Vein endothelial cell (primary cell): ENCODE data around the gene EPYC. TPM values are rescaled to one million over a fixed set of nuclear protein-coding genes. Genes with fewer than 3 reads are reported as not detected.

Experiments used
- total RNA-seq: library from RNA; depleted of rRNA; stranded (reverse); fragments of >200 nt; gene quantifications from 2 replicates; pipeline ENCODE4 v1.2.3, GENCODE V29; 2012

EPYC gene, protein sequence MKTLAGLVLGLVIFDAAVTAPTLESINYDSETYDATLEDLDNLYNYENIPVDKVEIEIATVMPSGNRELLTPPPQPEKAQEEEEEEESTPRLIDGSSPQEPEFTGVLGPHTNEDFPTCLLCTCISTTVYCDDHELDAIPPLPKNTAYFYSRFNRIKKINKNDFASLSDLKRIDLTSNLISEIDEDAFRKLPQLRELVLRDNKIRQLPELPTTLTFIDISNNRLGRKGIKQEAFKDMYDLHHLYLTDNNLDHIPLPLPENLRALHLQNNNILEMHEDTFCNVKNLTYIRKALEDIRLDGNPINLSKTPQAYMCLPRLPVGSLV
- total RNA-seq, result not detected in 2 replicates

DNA sequence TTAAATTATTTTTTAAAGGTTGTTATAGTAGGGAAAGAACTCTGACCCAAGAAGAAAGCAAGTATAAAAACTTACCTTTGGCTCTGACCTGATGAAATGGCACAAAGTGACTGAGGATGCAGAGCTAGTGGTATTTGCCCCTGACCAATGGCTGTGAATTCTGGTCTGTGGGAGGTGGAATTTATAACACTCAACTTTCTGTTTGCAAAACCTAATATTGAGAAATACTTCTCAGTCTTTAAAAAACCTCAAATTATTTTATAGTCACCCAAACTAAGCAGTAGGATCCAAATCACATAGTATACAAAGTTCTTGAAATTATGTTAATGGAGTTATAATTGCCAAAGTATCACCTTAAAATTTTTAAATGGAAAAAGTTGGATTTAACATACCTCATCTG is at the start of gene EPYC:
EPYC (minus strand) TSS at position 101 of the 400 bp plus-strand sequence. CDS start 2,407 bp downstream, outside the sequence.

DNA sequence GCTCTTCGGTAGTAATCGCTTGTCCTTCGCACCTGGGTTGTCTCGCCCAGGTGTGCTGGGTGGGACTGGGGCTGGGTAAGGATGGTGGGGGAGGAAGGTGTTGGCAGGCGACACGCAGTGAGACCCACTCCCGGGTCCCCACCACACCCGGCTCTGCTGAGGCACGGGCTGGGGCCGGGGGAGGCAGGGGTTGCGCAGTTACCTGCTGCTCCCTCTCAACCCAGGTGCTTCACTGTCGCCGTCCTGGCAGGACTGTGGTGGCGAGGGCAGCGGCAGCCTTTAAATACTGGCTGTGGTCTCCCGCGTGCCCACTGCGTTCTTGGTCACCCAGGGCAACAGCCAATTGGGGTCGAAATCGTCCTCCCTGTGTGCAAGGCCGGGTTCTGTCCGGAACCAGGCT is 49.9 kb downstream of the EPYC start, which contains the start of gene CCER1:
CCER1 (minus strand) TSS at position 256 of the 400 bp plus-strand sequence. CDS start 434 bp downstream, outside the sequence.

Other genes starting within 250 kb of the EPYC start
- gene CCER1, start 49.8 kb downstream of the EPYC start, total RNA-seq, result not detected in 2 replicates
- not detected in 2 replicates for gene KERA, start 53.1 kb upstream of the EPYC start, total RNA-seq
- gene LUM, start 106.5 kb upstream of the EPYC start, total RNA-seq, result 1.2 and 1.3 TPM in 2 replicates
- gene DCN, start 177.8 kb upstream of the EPYC start, total RNA-seq, result 1.3 and 1.4 TPM in 2 replicates